ENCODE results near the gene SLC6A6.

Gene SLC6A6

GRCh38 chr3:14525685-14526631, 123.6 kb downstream of the SLC6A6 start:
- FAIRE-seq, result no peak
- no peak for DNase-seq (ENCODE audit: extremely low spot score, insufficient read length, low read depth)

- FAIRE-seq (no peak), DNase-seq (ENCODE audit: extremely low spot score, insufficient read length, low read depth) (no peak)
Observed at GRCh38 chr3:14528081-14528480, 125.7 kb downstream of the SLC6A6 start.

- DNase-seq (ENCODE audit: extremely low spot score, insufficient read length, low read depth) (no peak), FAIRE-seq (no peak)
Observed at GRCh38 chr3:14531856-14532395, 129.5 kb downstream of the SLC6A6 start.

DNA sequence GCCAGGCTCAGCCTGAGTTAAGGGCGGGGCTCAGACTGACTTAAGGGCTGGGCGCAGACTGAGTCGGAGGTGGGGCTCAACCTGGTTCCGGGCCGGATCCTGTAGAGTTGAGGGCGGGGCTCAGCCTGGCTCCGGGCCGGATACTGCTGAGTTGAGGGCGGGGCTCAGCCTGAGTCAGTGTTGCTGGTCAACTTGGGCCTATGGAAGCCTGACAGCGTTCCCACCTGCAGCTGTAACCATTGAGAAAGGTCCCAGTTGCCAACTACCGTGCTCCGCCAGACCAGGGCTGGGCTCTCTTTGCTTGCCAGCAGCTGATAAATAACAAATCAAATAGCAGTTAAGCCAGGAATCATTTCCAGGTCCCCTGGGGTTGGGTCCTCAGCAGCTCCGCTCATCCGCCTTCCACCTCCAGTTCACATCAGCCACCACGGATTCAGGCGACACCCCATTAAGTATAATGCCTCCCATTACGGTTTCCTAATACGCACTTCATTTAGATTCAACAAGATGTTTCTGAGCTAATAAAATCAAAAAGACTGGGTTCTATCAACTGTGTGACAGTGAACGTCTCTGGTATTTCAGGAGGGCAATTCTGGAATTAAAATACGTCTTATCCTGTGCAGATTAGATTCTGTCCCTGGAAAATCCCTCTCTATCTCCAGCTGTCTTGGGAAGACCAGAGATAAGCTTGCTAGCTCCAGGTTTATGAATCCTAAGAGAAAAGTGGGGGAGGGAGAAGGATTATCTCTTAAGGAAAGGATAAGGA, 130.5 kb downstream of the SLC6A6 start:
- FAIRE-seq (no peak), DNase-seq (ENCODE audit: extremely low spot score, insufficient read length, low read depth) (no peak)

DNA sequence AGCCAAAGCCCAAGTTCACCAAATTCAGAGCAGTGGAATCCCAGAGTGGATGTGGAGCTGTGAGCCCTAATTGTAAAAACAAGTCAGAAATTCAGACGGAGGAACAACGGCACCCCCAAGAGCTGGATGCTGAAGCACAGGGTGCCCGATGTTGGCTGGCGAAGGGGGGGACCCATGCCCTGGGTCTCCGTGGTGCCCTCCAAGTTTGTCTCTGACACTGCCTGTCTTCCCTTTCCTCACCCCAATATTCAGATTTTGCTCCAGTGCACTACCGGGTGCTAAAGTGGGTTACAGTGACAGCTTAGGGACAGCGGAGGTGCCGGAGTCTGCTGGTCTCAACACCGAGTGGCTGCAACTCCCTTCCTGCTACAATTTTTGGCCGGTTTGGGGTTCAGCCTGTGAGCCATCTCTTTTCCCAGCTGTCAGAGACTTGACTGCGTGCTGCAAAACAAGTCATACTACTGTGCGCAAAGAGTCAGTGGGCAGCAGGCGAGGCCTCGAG, 131.1 kb downstream of the SLC6A6 start:
- no peak for FAIRE-seq

GRCh38 chr3:14534516-14535191, 132.2 kb downstream of the SLC6A6 start:
- DNase-seq (ENCODE audit: extremely low spot score, insufficient read length, low read depth) (no peak), FAIRE-seq (no peak)

More for the DNA sequence above, 131.1 kb downstream of the SLC6A6 start:
- DNase-seq (ENCODE audit: extremely low spot score, insufficient read length, low read depth), result no peak

DNA sequence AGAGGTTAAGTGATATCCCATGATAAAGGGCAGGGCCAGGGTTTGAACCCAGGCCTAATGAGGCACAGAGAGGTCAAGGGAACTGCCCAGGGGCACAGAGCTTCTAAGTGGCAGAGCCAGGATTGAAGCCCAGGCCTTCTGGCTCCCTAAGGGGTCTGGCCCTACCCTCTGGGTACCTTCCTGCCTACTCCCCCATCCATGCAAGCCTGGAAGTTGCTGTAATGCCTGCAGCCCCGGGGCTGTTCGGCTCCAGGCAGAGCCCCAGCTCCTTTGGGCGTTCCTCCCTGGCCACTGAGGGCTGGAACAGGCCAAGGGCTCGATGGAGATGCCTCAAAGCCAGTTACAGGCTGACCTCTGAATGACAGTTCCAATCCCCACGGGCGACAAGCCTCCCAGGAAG, 133.2 kb downstream of the SLC6A6 start:
- no peak for FAIRE-seq
- no peak for DNase-seq (ENCODE audit: extremely low spot score, insufficient read length, low read depth)

GRCh38 chr3:14536055-14536815, 133.8 kb downstream of the SLC6A6 start:
- DNase-seq (ENCODE audit: extremely low spot score, insufficient read length, low read depth), result no peak
- no peak for FAIRE-seq

GRCh38 chr3:14536837-14537589, 134.6 kb downstream of the SLC6A6 start:
- DNase-seq (ENCODE audit: extremely low spot score, insufficient read length, low read depth), result no peak
- no peak for FAIRE-seq

DNA sequence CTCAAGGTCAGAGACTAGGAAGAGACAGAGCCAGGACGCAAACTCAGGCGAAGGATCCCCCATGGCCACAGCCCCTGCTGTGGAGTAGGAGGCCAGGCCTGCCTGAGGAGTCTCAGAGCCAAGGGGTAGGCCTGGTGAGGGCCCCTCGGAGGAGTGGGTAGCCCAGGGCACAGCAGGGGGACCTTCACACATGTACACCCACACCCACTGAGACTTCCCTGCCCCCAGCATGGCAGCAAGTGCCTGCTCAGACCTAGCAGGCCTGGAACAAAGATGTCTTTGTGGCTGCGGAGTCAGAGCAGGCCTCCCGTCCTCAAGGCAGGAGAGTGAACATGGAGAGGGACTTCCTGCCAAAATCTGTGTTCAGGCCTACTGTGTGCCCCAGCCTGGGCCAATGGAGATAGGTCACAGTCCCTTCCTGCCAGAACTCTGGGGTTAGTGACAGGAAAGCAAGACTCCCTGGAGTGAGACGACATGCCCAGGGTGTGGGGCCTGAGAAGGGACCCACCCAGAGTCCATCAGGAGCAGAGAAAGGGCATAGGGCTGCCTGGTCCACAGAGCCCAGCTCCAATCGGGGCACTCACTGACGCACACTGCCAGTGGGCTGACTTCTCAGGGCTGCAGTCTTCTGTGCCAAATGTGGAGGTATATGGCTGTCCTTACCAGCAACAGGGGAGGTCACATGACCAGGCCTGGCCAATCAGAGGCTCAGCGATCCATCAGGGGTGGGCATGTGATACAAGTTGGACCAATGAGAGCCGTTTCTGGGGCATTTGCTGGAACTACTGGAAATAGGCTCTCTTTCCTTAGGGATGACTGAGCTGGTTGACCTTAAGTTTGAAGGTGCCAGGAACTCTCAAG, 135.4 kb downstream of the SLC6A6 start:
- FAIRE-seq, result no peak
- DNase-seq (ENCODE audit: extremely low spot score, insufficient read length, low read depth), result no peak

- DNase-seq (ENCODE audit: extremely low spot score, insufficient read length, low read depth), result no peak
- no peak for FAIRE-seq
Observed at GRCh38 chr3:14538451-14539088, 136.2 kb downstream of the SLC6A6 start.

Data from GM18507 (cell line).